ENCODE measurements around the gene RASAL1. TPM values are rescaled to one million over a fixed set of nuclear protein-coding genes. Genes with fewer than 3 reads are reported as not detected.
A peak's percentile ranks its signal among the peaks of the same experiment; 100 is the strongest.

RASAL1 gene
- total RNA-seq, 2 experiments from 2014 or later = 1.2 to 2.7 TPM

GRCh38 chr12:113155646-113156045 is 20.1 kb upstream of the RASAL1 start:
- no peak overlapping the region for H3K4me3 ChIP-seq (ENCODE audit: low read length)
- no peak for TF ChIP-seq CTCF (IDR thresholded peaks at IDR 0.05)
- intact Hi-C loops (cut with DNase I, micrococcal nuclease) = loop anchor here in 1 of 2 experiments (10.0 kb wide), 2 partner anchors 71 to 101 kb away; partner anchors contain the start of gene DTX1
- POLR2A ChIA-PET = no interaction called here
- Mint-ChIP-seq H3K4me1 (ENCODE audit: low read depth) (peaks cover 29% of the 10 kb centered on the region), H3K27me3 (no peaks in the 10 kb centered on the region), H3K4me3 (no peak overlapping the region), H3K27ac (no peak overlapping the region), H3K9me3 (no peaks in the 10 kb centered on the region), H3K36me3 (ENCODE audit: low read depth) (peaks cover 35% of the 10 kb centered on the region)
- no peaks in the 10 kb centered on the region for H3K9me3 ChIP-seq (ENCODE audit: control insufficient read depth in 1 of 2, insufficient read depth in 1 of 2, low read length in 2 of 2)
- no peak for ATAC-seq (ENCODE audit: poor library complexity)
- H3K27me3 ChIP-seq (ENCODE audit: control insufficient read depth in 1 of 2, insufficient read depth in 2 of 2, low read length in 2 of 2) = no peaks in the 10 kb centered on the region
- DNase-seq = no peak
- CTCF ChIA-PET = interaction anchor here (1.4 kb wide), 1 partner anchor 19 kb away, joined by 4 read pairs; no protein-coding TSS in a partner anchor
- H3K4me1 ChIP-seq (ENCODE audit: insufficient read depth, low read length) = peaks cover 34% of the 10 kb centered on the region
- peaks cover 27% of the 10 kb centered on the region for H3K36me3 ChIP-seq (ENCODE audit: insufficient read depth, low read length)
- H3K27ac ChIP-seq (ENCODE audit: low read depth in 1 of 2, low read length in 2 of 2) = no peak overlapping the region

GRCh38 chr12:113155060-113155459 is 19.5 kb upstream of the RASAL1 start:
- Histone ChIP-seq H3K36me3 (ENCODE audit: insufficient read depth, low read length) (peaks cover 21% of the 10 kb centered on the region), H3K27me3 (ENCODE audit: control insufficient read depth in 1 of 2, insufficient read depth in 2 of 2, low read length in 2 of 2) (peaks cover 0 to 2% of the 10 kb centered on the region in 2 experiments), H3K27ac (ENCODE audit: low read depth in 1 of 2, low read length in 2 of 2) (no peak overlapping the region), H3K9me3 (ENCODE audit: control insufficient read depth in 1 of 2, insufficient read depth in 1 of 2, low read length in 2 of 2) (no peaks in the 10 kb centered on the region), H3K4me3 (ENCODE audit: low read length) (no peak overlapping the region), H3K4me1 (ENCODE audit: insufficient read depth, low read length) (peaks cover 34% of the 10 kb centered on the region)
- Mint-ChIP-seq H3K27ac (no peak overlapping the region), H3K27me3 (no peaks in the 10 kb centered on the region), H3K9me3 (no peaks in the 10 kb centered on the region), H3K4me1 (ENCODE audit: low read depth) (peaks cover 29% of the 10 kb centered on the region), H3K36me3 (ENCODE audit: low read depth) (peaks cover 29% of the 10 kb centered on the region), H3K4me3 (no peak overlapping the region)
- DNase-seq (peak in 1 of 14 experiments; percentile 11), ATAC-seq (ENCODE audit: poor library complexity) (no peak)
- TF ChIP-seq CTCF (IDR thresholded peaks at IDR 0.05) = no peak
- ChIA-PET CTCF (interaction anchor here (1.4 to 2.3 kb wide), 2 partner anchors 20 to 106 kb away, joined by 4 to 8 read pairs; no protein-coding TSS in a partner anchor), POLR2A (interaction anchor here (1.1 kb wide), 1 partner anchor 29 kb away, joined by 4 read pairs; no protein-coding TSS in a partner anchor)
- intact Hi-C loops (cut with DNase I, micrococcal nuclease) = loop anchor here in 1 of 2 experiments (10.0 kb wide), 2 partner anchors 70 to 100 kb away; partner anchors contain the start of gene DTX1

GRCh38 chr12:113154351-113154973 is 18.9 kb upstream of the RASAL1 start:
- ChIA-PET CTCF (interaction anchor here (1.4 to 2.3 kb wide), 4 partner anchors 18 to 106 kb away, joined by 4 to 12 read pairs (median 6); partner anchors contain the start of gene RASAL1), POLR2A (interaction anchor here (1.0 to 1.1 kb wide), 2 partner anchors 30 to 736 kb away, joined by 3 to 4 read pairs; partner anchors contain the start of gene PTPN11)
- intact Hi-C loops (cut with DNase I, micrococcal nuclease) = loop anchor here (5.0 to 10.0 kb wide), 3 partner anchors 57 to 100 kb away; partner anchors contain the start of gene DTX1 (in 1 of the 2)
- no peaks in the 10 kb centered on the region for H3K27me3 Mint-ChIP-seq
- peaks cover 23% of the 10 kb centered on the region for H3K36me3 Mint-ChIP-seq (ENCODE audit: low read depth)
- peaks cover 29% of the 10 kb centered on the region for H3K4me1 Mint-ChIP-seq (ENCODE audit: low read depth)
- H3K4me3 Mint-ChIP-seq = peak overlapping the region; percentile 72
- no peak for TF ChIP-seq CTCF (IDR thresholded peaks at IDR 0.05)
- Histone ChIP-seq H3K27me3 (ENCODE audit: control insufficient read depth in 1 of 2, insufficient read depth in 2 of 2, low read length in 2 of 2) (peaks cover 0 to 2% of the 10 kb centered on the region in 2 experiments), H3K4me3 (ENCODE audit: low read length) (peak overlapping the region; percentile 34), H3K36me3 (ENCODE audit: insufficient read depth, low read length) (peaks cover 15% of the 10 kb centered on the region), H3K27ac (ENCODE audit: low read depth in 1 of 2, low read length in 2 of 2) (no peak overlapping the region), H3K4me1 (ENCODE audit: insufficient read depth, low read length) (peaks cover 34% of the 10 kb centered on the region), H3K9me3 (ENCODE audit: control insufficient read depth in 1 of 2, insufficient read depth in 1 of 2, low read length in 2 of 2) (no peaks in the 10 kb centered on the region)
- H3K27ac Mint-ChIP-seq = no peak overlapping the region
- DNase-seq = peak in 5 of 14 experiments; percentile 14 to 49 (median 26)
- H3K9me3 Mint-ChIP-seq = no peaks in the 10 kb centered on the region
- ATAC-seq (ENCODE audit: poor library complexity) = no peak

Measured in CD4-positive, alpha-beta T cell (primary cell).